Gastrocnemius medialis (tissue), 4 donors: ENCODE data around the gene SLC35F2. TPM values are rescaled to one million over a fixed set of nuclear protein-coding genes. Genes with fewer than 3 reads are reported as not detected.

Source experiments
- ATAC-seq, 2 donors: fragments of 150-250 bp; one replicate each; pipeline ENCODE4 v1.9.1; 2016
- DNase-seq, 2 donors: peaks; one replicate each; pipeline ENCODE4 v3.0.0-alpha.2; 2019
- H3K27ac ChIP-seq, 4 donors: fragments of 200-600 bp; sonication (generic); 1 replicate in 1 of 4; 2 replicates in 3 of 4; pipeline ENCODE4 v1.5.1; 2016 to 2018; ENCODE audit warnings: mild to moderate bottlenecking in 2 of 4, moderate library complexity in 1 of 4
- H3K27me3 ChIP-seq, 3 donors: fragments of 200-600 bp; sonication (generic) in 2 of 3; 1 replicate in 1 of 3; 2 replicates in 2 of 3; pipeline versions ENCODE4 v1.5.1 to v1.6.0; 2016 to 2019; ENCODE audit warnings: mild to moderate bottlenecking in 1 of 3, moderate library complexity in 1 of 3
- H3K36me3 ChIP-seq, 2 donors: fragments of 200-600 bp; sonication (generic) in 1 of 2; one replicate each; pipeline ENCODE4 v1.5.1; 2017 to 2018
- H3K4me1 ChIP-seq, 2 donors: fragments of 200-600 bp; sonication (generic) in 1 of 2; one replicate each; pipeline ENCODE4 v1.5.1; 2016 to 2017; ENCODE audit warnings: mild to moderate bottlenecking in 2 of 2
- H3K4me3 ChIP-seq, 4 donors: fragments of 200-600 bp; sonication (generic) in 3 of 4; 1 replicate in 1 of 4; 2 replicates in 3 of 4; pipeline ENCODE4 v1.5.1; 2016 to 2019; ENCODE audit warnings: mild to moderate bottlenecking in 2 of 4
- H3K9me3 ChIP-seq, 3 donors: fragments of 200-600 bp; sonication (generic) in 2 of 3; 1 replicate in 1 of 3; 2 replicates in 2 of 3; pipeline ENCODE4 v1.5.1; 2016 to 2019
- CTCF ChIP-seq, 5 experiments: fragments of 450-650 bp in 3 of 5; fragments of 200-600 bp in 2 of 5; sonication (generic) in 2 of 5; IDR thresholded peaks in 4 of 5; conservative IDR thresholded peaks in 1 of 5; 1 replicate in 4 of 5; 2 replicates in 1 of 5; pipeline ENCODE4 v1.5.1; 2016 to 2019; ENCODE audit warnings: antibody characterized with exemption in 5 of 5, mild to moderate bottlenecking in 3 of 5, moderate library complexity in 3 of 5
- POLR2A ChIP-seq, 2 donors: fragments of 450-650 bp; IDR thresholded peaks; one replicate each; pipeline ENCODE4 v1.6.1; 2017; ENCODE audit warnings: antibody characterized with exemption in 2 of 2, mild to moderate bottlenecking in 2 of 2, moderate library complexity in 2 of 2
- in situ Hi-C, 4 donors: fragments of 200-750 bp; cut with MboI; loops; one replicate each; pipeline versions ENCODE4 v1.15.0 to v1.8.0; 2017; ENCODE audit warnings: low sequenced_read_pairs in 4 of 4
- intact Hi-C: fragments of 100-400 bp; cut with DNase I; formaldehyde crosslinking; loops from one replicate; pipeline ENCODE4 v1.15.1; 2023; ENCODE audit warnings: low total_unique reads
- total RNA-seq, 4 donors: library from RNA; depleted of rRNA; stranded (reverse); fragments of >200 nt; gene quantifications; one replicate each; pipeline versions ENCODE4 v1.1.0 to v1.2.3, GENCODE V29; 2016

SLC35F2 gene
- total RNA-seq, 4 donors from 2014 or later: 1.3 to 5.4 (median 1.7) TPM

- in situ Hi-C loops: no loop called here
- no peak for TF ChIP-seq CTCF (IDR thresholded peaks at IDR 0.05 in 4 of 5, conservative IDR thresholded peaks at IDR 0.05 in 1 of 5)
- no peak for TF ChIP-seq POLR2A (IDR thresholded peaks at IDR 0.05)
- Histone ChIP-seq H3K4me1 (no peaks in the 10 kb centered on the region), H3K27me3 (no peaks in the 10 kb centered on the region), H3K9me3 (no peaks in the 10 kb centered on the region), H3K36me3 (no peaks in the 10 kb centered on the region), H3K27ac (no peak overlapping the region), H3K4me3 (no peak overlapping the region)
- ATAC-seq: no peak
- intact Hi-C loops: no loop called here
- no peak for DNase-seq
Measured at GRCh38 chr11:107851704-107852310, 6.8 kb downstream of the SLC35F2 start.

GRCh38 chr11:107849790-107850189 lies 8.8 kb downstream of the SLC35F2 start:
- intact Hi-C loops: no loop called here
- no peak for ATAC-seq
- DNase-seq: no peak
- no peaks in the 10 kb centered on the region for H3K9me3 ChIP-seq
- H3K27me3 ChIP-seq: no peaks in the 10 kb centered on the region
- in situ Hi-C loops: no loop called here
- H3K4me1 ChIP-seq: no peaks in the 10 kb centered on the region
- no peak overlapping the region for H3K27ac ChIP-seq
- no peaks in the 10 kb centered on the region for H3K36me3 ChIP-seq
- H3K4me3 ChIP-seq: no peak overlapping the region
- TF ChIP-seq CTCF (IDR thresholded peaks at IDR 0.05 in 4 of 5, conservative IDR thresholded peaks at IDR 0.05 in 1 of 5) (no peak), POLR2A (IDR thresholded peaks at IDR 0.05) (no peak)

- H3K27ac ChIP-seq: no peak overlapping the region
- intact Hi-C loops (no loop called here), in situ Hi-C loops (no loop called here)
- H3K27me3 ChIP-seq: no peaks in the 10 kb centered on the region
- DNase-seq (no peak), ATAC-seq (no peak)
- H3K4me3 ChIP-seq: no peak overlapping the region
- H3K4me1 ChIP-seq: no peaks in the 10 kb centered on the region
- TF ChIP-seq CTCF (IDR thresholded peaks at IDR 0.05 in 4 of 5, conservative IDR thresholded peaks at IDR 0.05 in 1 of 5) (no peak), POLR2A (IDR thresholded peaks at IDR 0.05) (no peak)
- H3K36me3 ChIP-seq: no peaks in the 10 kb centered on the region
- no peaks in the 10 kb centered on the region for H3K9me3 ChIP-seq
Measured at GRCh38 chr11:107848345-107848744, 10.2 kb downstream of the SLC35F2 start.

GRCh38 chr11:107847184-107847583 lies 11.4 kb downstream of the SLC35F2 start:
- in situ Hi-C loops: no loop called here
- no peak for DNase-seq
- Histone ChIP-seq H3K9me3 (no peaks in the 10 kb centered on the region), H3K36me3 (no peaks in the 10 kb centered on the region), H3K4me1 (no peaks in the 10 kb centered on the region), H3K4me3 (no peak overlapping the region), H3K27ac (no peak overlapping the region), H3K27me3 (no peaks in the 10 kb centered on the region)
- ATAC-seq: no peak
- intact Hi-C loops: no loop called here
- TF ChIP-seq CTCF (IDR thresholded peaks at IDR 0.05 in 4 of 5, conservative IDR thresholded peaks at IDR 0.05 in 1 of 5) (no peak), POLR2A (IDR thresholded peaks at IDR 0.05) (no peak)

- no peak for DNase-seq
- Histone ChIP-seq H3K36me3 (no peaks in the 10 kb centered on the region), H3K27me3 (no peaks in the 10 kb centered on the region), H3K27ac (no peak overlapping the region), H3K4me3 (no peak overlapping the region), H3K9me3 (no peaks in the 10 kb centered on the region), H3K4me1 (peaks cover 3 to 5% of the 10 kb centered on the region in 2 donors)
- TF ChIP-seq CTCF (IDR thresholded peaks at IDR 0.05 in 4 of 5, conservative IDR thresholded peaks at IDR 0.05 in 1 of 5) (no peak), POLR2A (IDR thresholded peaks at IDR 0.05) (no peak)
- intact Hi-C loops (no loop called here), in situ Hi-C loops (no loop called here)
- no peak for ATAC-seq
Measured at GRCh38 chr11:107844041-107844440, 14.5 kb downstream of the SLC35F2 start.
